GM19467 (cell line): ENCODE data around the gene SCAF11.
"Not testable (repeated sequence)": the region's sequence is repeated elsewhere in the genome, so short reads cannot be mapped to it uniquely, and the experiment has no call there.

Source experiments
- ATAC-seq: cut with Tn5 transposase; IDR thresholded peaks from one replicate; pipeline ENCODE4 v1.9.1; 2021; ENCODE audit warnings: mild to moderate bottlenecking, moderate library complexity; ENCODE audit not compliant: unreplicated experiment

SCAF11 gene

GRCh38 chr12:45990468-45991283 lies at the start of gene SCAF11:
SCAF11 (minus strand) TSS chr12:45990574; CDS start chr12:45964167, 26,407 bp downstream.
- peak; percentile 65 for ATAC-seq

- not testable (repeated sequence) for ATAC-seq
Observed at GRCh38 chr12:46037066-46037465, 46.7 kb upstream of the SCAF11 start.

- no peak for ATAC-seq
Observed at GRCh38 chr12:46027172-46027571, 36.8 kb upstream of the SCAF11 start.

GRCh38 chr12:46024099-46024498 lies 33.7 kb upstream of the SCAF11 start:
- no peak for ATAC-seq

GRCh38 chr12:46020768-46021167 lies 30.4 kb upstream of the SCAF11 start:
- ATAC-seq, result no peak

- ATAC-seq, result not testable (repeated sequence)
Observed at GRCh38 chr12:46018712-46019111, 28.3 kb upstream of the SCAF11 start.

GRCh38 chr12:46017866-46018375 lies 27.5 kb upstream of the SCAF11 start:
- not testable (repeated sequence) for ATAC-seq

GRCh38 chr12:46005823-46006222 lies 15.4 kb upstream of the SCAF11 start:
- no peak for ATAC-seq

GRCh38 chr12:46005151-46005797 lies 14.9 kb upstream of the SCAF11 start:
- no peak for ATAC-seq

GRCh38 chr12:46004715-46005114 lies 14.3 kb upstream of the SCAF11 start:
- no peak for ATAC-seq

- ATAC-seq, result not testable (repeated sequence)
Observed at GRCh38 chr12:46000076-46000475, 9.7 kb upstream of the SCAF11 start.

- no peak for ATAC-seq
Observed at GRCh38 chr12:45994736-45995135, 4.4 kb upstream of the SCAF11 start.

GRCh38 chr12:45991284-45992249 lies 1.2 kb upstream of the SCAF11 start:
- ATAC-seq, result peak; percentile 28

- ATAC-seq, result peak; percentile 23
Observed at GRCh38 chr12:45989721-45990467, 480 bp downstream of the SCAF11 start.

- ATAC-seq, result no peak
Observed at GRCh38 chr12:45989287-45989686, 1.1 kb downstream of the SCAF11 start.

GRCh38 chr12:45988264-45988663 lies 2.1 kb downstream of the SCAF11 start:
- ATAC-seq, result no peak

GRCh38 chr12:45987340-45987727 lies 3.0 kb downstream of the SCAF11 start:
- ATAC-seq, result no peak

GRCh38 chr12:45986641-45987339 lies 3.6 kb downstream of the SCAF11 start:
- ATAC-seq, result no peak

GRCh38 chr12:45981075-45981837 lies 9.1 kb downstream of the SCAF11 start:
- no peak for ATAC-seq
